Measurements from ENCODE around the gene GPR83.

GPR83 gene

DNA sequence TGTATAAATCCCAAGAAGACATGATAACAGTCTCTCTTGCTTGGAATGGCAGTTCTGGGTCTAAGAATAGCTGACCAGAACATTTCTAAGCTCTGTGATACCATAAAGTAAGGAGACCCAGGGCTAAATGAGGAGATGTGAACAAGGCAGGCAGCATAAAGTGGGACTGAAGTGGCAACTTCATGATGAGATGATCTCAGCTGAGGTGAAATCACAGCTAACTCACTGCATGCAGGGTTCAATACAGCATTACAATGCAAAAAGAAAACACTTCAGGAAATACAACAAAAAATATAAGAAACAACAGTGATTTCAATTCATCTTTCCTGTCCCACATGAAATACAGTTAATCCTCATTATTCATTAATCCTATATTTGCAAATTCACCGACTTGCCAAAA is 47.8 kb upstream of the GPR83 start:
- Histone ChIP-seq H3K27ac (replicated peaks) (no peak overlapping the region), H3K27me3 (ENCODE audit: insufficient read depth, poor library complexity, severe bottlenecking) (no peaks in the 10 kb centered on the region), H3K4me3 (replicated peaks; ENCODE audit: insufficient read depth, low read length) (no peak overlapping the region)
- TF ChIP-seq, protein P1, sequence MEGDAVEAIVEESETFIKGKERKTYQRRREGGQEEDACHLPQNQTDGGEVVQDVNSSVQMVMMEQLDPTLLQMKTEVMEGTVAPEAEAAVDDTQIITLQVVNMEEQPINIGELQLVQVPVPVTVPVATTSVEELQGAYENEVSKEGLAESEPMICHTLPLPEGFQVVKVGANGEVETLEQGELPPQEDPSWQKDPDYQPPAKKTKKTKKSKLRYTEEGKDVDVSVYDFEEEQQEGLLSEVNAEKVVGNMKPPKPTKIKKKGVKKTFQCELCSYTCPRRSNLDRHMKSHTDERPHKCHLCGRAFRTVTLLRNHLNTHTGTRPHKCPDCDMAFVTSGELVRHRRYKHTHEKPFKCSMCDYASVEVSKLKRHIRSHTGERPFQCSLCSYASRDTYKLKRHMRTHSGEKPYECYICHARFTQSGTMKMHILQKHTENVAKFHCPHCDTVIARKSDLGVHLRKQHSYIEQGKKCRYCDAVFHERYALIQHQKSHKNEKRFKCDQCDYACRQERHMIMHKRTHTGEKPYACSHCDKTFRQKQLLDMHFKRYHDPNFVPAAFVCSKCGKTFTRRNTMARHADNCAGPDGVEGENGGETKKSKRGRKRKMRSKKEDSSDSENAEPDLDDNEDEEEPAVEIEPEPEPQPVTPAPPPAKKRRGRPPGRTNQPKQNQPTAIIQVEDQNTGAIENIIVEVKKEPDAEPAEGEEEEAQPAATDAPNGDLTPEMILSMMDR (IDR thresholded peaks at IDR 0.05; ENCODE audit: insufficient read depth, low read length): no peak
- DNase-seq (ENCODE audit: low read depth in 1 of 2, low spot score in 1 of 2): no peak

DNA sequence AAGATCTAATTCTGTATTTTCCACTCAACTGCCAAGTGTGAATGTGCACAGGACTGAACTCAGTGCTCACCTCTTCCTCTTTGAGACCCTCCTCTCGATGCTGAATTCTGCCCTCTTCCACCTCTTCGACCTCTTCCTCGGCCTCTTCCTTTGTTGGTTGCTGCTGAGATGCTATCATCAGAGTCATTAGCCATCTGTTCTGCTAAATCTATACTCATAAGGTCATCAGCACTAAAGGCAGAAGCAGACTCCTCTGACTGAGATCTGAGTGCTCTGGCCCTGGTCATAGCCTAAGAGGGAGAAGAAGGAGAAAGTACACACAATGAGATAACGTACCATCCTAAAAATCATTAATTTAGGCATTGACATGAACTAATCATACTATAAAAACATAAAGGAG is 45.9 kb upstream of the GPR83 start:
- Histone ChIP-seq H3K27me3 (ENCODE audit: insufficient read depth, poor library complexity, severe bottlenecking) (no peaks in the 10 kb centered on the region), H3K4me3 (replicated peaks; ENCODE audit: insufficient read depth, low read length) (no peak overlapping the region)
- DNase-seq (ENCODE audit: low read depth in 1 of 2, low spot score in 1 of 2): no peak

DNA sequence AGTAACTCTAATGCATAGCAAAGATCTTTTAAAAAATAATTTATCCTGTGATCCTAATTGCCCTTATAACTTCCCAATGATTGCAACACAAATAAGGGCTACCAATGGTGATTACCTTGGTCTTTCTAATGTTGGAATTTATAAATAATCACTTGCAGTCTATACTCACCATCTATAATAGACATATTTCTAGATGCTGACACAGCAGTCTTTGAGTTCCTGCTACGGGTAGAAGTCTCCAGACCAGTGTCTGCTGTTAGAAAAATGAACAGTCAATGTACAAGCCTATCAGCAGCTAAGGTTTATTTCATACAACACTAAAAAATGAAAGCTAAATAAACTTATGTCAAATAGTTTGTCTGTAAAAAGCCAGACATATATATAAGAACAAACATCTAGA is 44.4 kb upstream of the GPR83 start:
- TF ChIP-seq, protein P1 (IDR thresholded peaks at IDR 0.05; ENCODE audit: insufficient read depth, low read length): no peak
- TF ChIP-seq, protein P2, sequence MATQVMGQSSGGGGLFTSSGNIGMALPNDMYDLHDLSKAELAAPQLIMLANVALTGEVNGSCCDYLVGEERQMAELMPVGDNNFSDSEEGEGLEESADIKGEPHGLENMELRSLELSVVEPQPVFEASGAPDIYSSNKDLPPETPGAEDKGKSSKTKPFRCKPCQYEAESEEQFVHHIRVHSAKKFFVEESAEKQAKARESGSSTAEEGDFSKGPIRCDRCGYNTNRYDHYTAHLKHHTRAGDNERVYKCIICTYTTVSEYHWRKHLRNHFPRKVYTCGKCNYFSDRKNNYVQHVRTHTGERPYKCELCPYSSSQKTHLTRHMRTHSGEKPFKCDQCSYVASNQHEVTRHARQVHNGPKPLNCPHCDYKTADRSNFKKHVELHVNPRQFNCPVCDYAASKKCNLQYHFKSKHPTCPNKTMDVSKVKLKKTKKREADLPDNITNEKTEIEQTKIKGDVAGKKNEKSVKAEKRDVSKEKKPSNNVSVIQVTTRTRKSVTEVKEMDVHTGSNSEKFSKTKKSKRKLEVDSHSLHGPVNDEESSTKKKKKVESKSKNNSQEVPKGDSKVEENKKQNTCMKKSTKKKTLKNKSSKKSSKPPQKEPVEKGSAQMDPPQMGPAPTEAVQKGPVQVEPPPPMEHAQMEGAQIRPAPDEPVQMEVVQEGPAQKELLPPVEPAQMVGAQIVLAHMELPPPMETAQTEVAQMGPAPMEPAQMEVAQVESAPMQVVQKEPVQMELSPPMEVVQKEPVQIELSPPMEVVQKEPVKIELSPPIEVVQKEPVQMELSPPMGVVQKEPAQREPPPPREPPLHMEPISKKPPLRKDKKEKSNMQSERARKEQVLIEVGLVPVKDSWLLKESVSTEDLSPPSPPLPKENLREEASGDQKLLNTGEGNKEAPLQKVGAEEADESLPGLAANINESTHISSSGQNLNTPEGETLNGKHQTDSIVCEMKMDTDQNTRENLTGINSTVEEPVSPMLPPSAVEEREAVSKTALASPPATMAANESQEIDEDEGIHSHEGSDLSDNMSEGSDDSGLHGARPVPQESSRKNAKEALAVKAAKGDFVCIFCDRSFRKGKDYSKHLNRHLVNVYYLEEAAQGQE (IDR thresholded peaks at IDR 0.05; ENCODE audit: insufficient replicate concordance, low read depth): no peak
- no peak for TF ChIP-seq SPI1 (IDR thresholded peaks at IDR 0.05; ENCODE audit: borderline replicate concordance, low read depth)
- no peak for TF ChIP-seq POLR2AphosphoS5 (IDR thresholded peaks at IDR 0.05; ENCODE audit: low read depth)
- TF ChIP-seq GABPA (IDR thresholded peaks at IDR 0.05; ENCODE audit: low read depth): no peak
- no peaks in the 10 kb centered on the region for H3K27me3 ChIP-seq (ENCODE audit: insufficient read depth, poor library complexity, severe bottlenecking)
- no peak overlapping the region for H3K4me3 ChIP-seq (replicated peaks; ENCODE audit: insufficient read depth, low read length)
- DNase-seq (ENCODE audit: low read depth in 1 of 2, low spot score in 1 of 2): no peak
- H3K27ac ChIP-seq (replicated peaks): no peak overlapping the region

More for the DNA sequence above, 45.9 kb upstream of the GPR83 start:
- H3K27ac ChIP-seq (replicated peaks): no peak overlapping the region
- TF ChIP-seq SPI1 (IDR thresholded peaks at IDR 0.05; ENCODE audit: borderline replicate concordance, low read depth): no peak
- TF ChIP-seq POLR2AphosphoS5 (IDR thresholded peaks at IDR 0.05; ENCODE audit: low read depth): no peak
- TF ChIP-seq, protein P1 (IDR thresholded peaks at IDR 0.05; ENCODE audit: insufficient read depth, low read length): no peak
- TF ChIP-seq GABPA (IDR thresholded peaks at IDR 0.05; ENCODE audit: low read depth): no peak
- TF ChIP-seq, protein P2 (IDR thresholded peaks at IDR 0.05; ENCODE audit: insufficient replicate concordance, low read depth): no peak

DNA sequence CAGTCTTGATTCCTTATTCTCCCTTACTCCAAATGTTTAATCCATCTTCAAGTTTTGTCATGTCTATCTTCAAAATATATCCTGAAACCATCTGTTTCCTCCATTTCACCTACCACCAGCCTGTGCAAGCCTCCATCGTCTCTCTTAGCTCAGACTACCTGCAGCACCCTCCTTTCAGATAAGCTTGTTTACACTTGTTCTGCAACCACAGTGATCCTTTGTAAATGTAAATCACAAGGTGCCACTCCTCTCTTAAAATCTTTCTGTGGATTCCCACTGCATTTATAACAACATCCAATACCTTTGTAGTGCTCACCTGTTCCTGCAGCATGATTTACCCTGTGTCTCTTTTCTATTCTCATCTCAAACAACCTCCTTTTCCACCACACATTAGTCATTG is 31.8 kb upstream of the GPR83 start:
- Histone ChIP-seq H3K27me3 (ENCODE audit: insufficient read depth, poor library complexity, severe bottlenecking) (no peaks in the 10 kb centered on the region), H3K27ac (replicated peaks) (no peak overlapping the region), H3K4me3 (replicated peaks; ENCODE audit: insufficient read depth, low read length) (no peak overlapping the region)
- DNase-seq (ENCODE audit: low read depth in 1 of 2, low spot score in 1 of 2): no peak
- TF ChIP-seq SPI1 (IDR thresholded peaks at IDR 0.05; ENCODE audit: borderline replicate concordance, low read depth) (no peak), GABPA (IDR thresholded peaks at IDR 0.05; ENCODE audit: low read depth) (no peak), POLR2AphosphoS5 (IDR thresholded peaks at IDR 0.05; ENCODE audit: low read depth) (no peak)
- TF ChIP-seq, protein P1 (IDR thresholded peaks at IDR 0.05; ENCODE audit: insufficient read depth, low read length): no peak
- TF ChIP-seq, protein P2 (IDR thresholded peaks at IDR 0.05; ENCODE audit: insufficient replicate concordance, low read depth): no peak
